GM12872 (cell line): Measurements from ENCODE around the gene AK3.

Source experiments
- CTCF ChIP-seq: IDR thresholded peaks from 3 replicates; pipeline ENCODE4 v1.5.1; 2011; ENCODE audit warnings: low read depth, mild to moderate bottlenecking, low read length, moderate library complexity; ENCODE audit not compliant: insufficient read depth

AK3 gene

GRCh38 chr9:4700091-4700490, 40.9 kb downstream of the AK3 start:
- no peak for TF ChIP-seq CTCF

- TF ChIP-seq CTCF, result no peak
Observed at GRCh38 chr9:4691795-4692194, 49.2 kb downstream of the AK3 start.

- TF ChIP-seq CTCF, result no peak
Observed at GRCh38 chr9:4690144-4690543, 50.9 kb downstream of the AK3 start.

- no peak for TF ChIP-seq CTCF
Observed at GRCh38 chr9:4689687-4690104, 51.3 kb downstream of the AK3 start.

GRCh38 chr9:4689021-4689420, 52.0 kb downstream of the AK3 start:
- no peak for TF ChIP-seq CTCF

GRCh38 chr9:4686584-4686983, 54.4 kb downstream of the AK3 start:
- TF ChIP-seq CTCF, result no peak

- TF ChIP-seq CTCF, result no peak
Observed at GRCh38 chr9:4686112-4686511, 54.9 kb downstream of the AK3 start.

- no peak for TF ChIP-seq CTCF
Observed at GRCh38 chr9:4684820-4685219, 56.2 kb downstream of the AK3 start.
